PC-9 (cell line): ENCODE data around the gene UBE3C.

ENCODE experiments used
- CTCF ChIP-seq: fragments of 200-600 bp; sonication (generic); conservative IDR thresholded peaks from 2 replicates; pipeline ENCODE4 v1.6.1; 2017; ENCODE audit warnings: mixed run types, antibody characterized with exemption, mild to moderate bottlenecking, moderate library complexity
- EZH2 ChIP-seq: fragments of 200-600 bp; sonication (generic); IDR thresholded peaks from 2 replicates; pipeline ENCODE4 v1.8.0; 2017; ENCODE audit warnings: antibody characterized with exemption, low read depth

- TF ChIP-seq CTCF (no peak), EZH2 (no peak)
Measured at GRCh38 chr7:157160433-157160832, 21.7 kb downstream of the UBE3C start.
